GOT3 (cell line): ENCODE results near the gene FGGY.
"Not testable (repeated sequence)": the region's sequence is repeated elsewhere in the genome, so short reads cannot be mapped to it uniquely, and the experiment has no call there.

ENCODE experiments used
- DNase-seq: peaks from one replicate; lab custom pipeline; 2025; ENCODE audit warnings: mixed read lengths; lab: John Stamatoyannopoulos, UW

Gene FGGY

GRCh38 chr1:59549903-59550302, 253.0 kb downstream of the FGGY start:
- no peak for DNase-seq

- DNase-seq: no peak
These were observed 255.1 kb downstream of the FGGY start for GRCh38 chr1:59552007-59552406.

- DNase-seq: no peak
These were observed 256.5 kb downstream of the FGGY start for GRCh38 chr1:59553371-59553770.

- DNase-seq: no peak
These were observed 257.2 kb downstream of the FGGY start for GRCh38 chr1:59554011-59554663.

GRCh38 chr1:59554752-59555151, 257.9 kb downstream of the FGGY start:
- no peak for DNase-seq

- no peak for DNase-seq
These were observed 259.5 kb downstream of the FGGY start for GRCh38 chr1:59556398-59556797.

- no peak for DNase-seq
These were observed 260.1 kb downstream of the FGGY start for GRCh38 chr1:59556802-59557548.

- no peak for DNase-seq
These were observed 260.6 kb downstream of the FGGY start for GRCh38 chr1:59557549-59557885.

GRCh38 chr1:59558580-59558979, 261.7 kb downstream of the FGGY start:
- not testable (repeated sequence) for DNase-seq

- DNase-seq: no peak
These were observed 264.0 kb downstream of the FGGY start for GRCh38 chr1:59560807-59561450.

- DNase-seq: no peak
These were observed 264.9 kb downstream of the FGGY start for GRCh38 chr1:59561796-59562195.

GRCh38 chr1:59564192-59564891, 267.4 kb downstream of the FGGY start:
- no peak for DNase-seq

- DNase-seq: no peak
These were observed 268.9 kb downstream of the FGGY start for GRCh38 chr1:59565611-59566410.

GRCh38 chr1:59568158-59568935, 271.5 kb downstream of the FGGY start:
- no peak for DNase-seq

- no peak for DNase-seq
These were observed 272.3 kb downstream of the FGGY start for GRCh38 chr1:59569198-59569597.

- no peak for DNase-seq
These were observed 273.6 kb downstream of the FGGY start for GRCh38 chr1:59570524-59570923.

- DNase-seq: no peak
These were observed 277.2 kb downstream of the FGGY start for GRCh38 chr1:59574085-59574484.

- no peak for DNase-seq
These were observed 280.9 kb downstream of the FGGY start for GRCh38 chr1:59577774-59578173.

GRCh38 chr1:59579222-59579621, 282.3 kb downstream of the FGGY start:
- no peak for DNase-seq

- no peak for DNase-seq
These were observed 283.4 kb downstream of the FGGY start for GRCh38 chr1:59580257-59580656.

- DNase-seq: not testable (repeated sequence)
These were observed 295.5 kb downstream of the FGGY start for GRCh38 chr1:59592410-59592809.
